Activated CD4-positive, alpha-beta memory T cell treated with anti-CD3 and anti-CD28 coated beads, Interleukin-2, amount 10 ng/mL, durations not matched to agents 7 days and 5 days (primary cell): ENCODE measurements around the gene BUB1B. TPM values are rescaled to one million over a fixed set of nuclear protein-coding genes. Genes with fewer than 3 reads are reported as not detected.
"Not testable (repeated sequence)": the region's sequence is repeated elsewhere in the genome, so short reads cannot be mapped to it uniquely, and the experiment has no call there.

Experiments used
- CTCF ChIA-PET: fragments of 350-600 bp; sonication (Branson Sonifier 250); formaldehyde crosslinking; loops from one replicate; lab custom pipeline; 2021; ENCODE audit warnings: antibody characterized with exemption, inconsistent platforms; lab: Charles Lee
- POLR2A ChIA-PET: fragments of 350-600 bp; sonication (Branson Sonifier 250); formaldehyde crosslinking; loops from one replicate; lab custom pipeline; 2021; ENCODE audit warnings: antibody characterized with exemption; lab: Charles Lee
- DNase-seq: peaks from one replicate; pipeline ENCODE4 v3.0.0-alpha.2; 2020
- H3K27ac Mint-ChIP-seq: one replicate; pipeline ENCODE4 v1.8.0; 2021; ENCODE audit warnings: mild to moderate bottlenecking, mixed read lengths
- H3K27me3 Mint-ChIP-seq: one replicate; pipeline ENCODE4 v1.8.0; 2021; ENCODE audit warnings: mixed read lengths
- H3K36me3 Mint-ChIP-seq: one replicate; pipeline ENCODE4 v1.8.0; 2021; ENCODE audit warnings: low read depth, mixed read lengths
- H3K4me1 Mint-ChIP-seq: one replicate; pipeline ENCODE4 v1.8.0; 2021; ENCODE audit warnings: mixed read lengths
- H3K4me3 Mint-ChIP-seq: one replicate; pipeline ENCODE4 v1.8.0; 2021; ENCODE audit warnings: mild to moderate bottlenecking, mixed read lengths
- H3K9me3 Mint-ChIP-seq: one replicate; pipeline ENCODE4 v1.8.0; 2021; ENCODE audit warnings: mixed read lengths
- total RNA-seq, 2 experiments: library from RNA; stranded (reverse); gene quantifications; one replicate each; pipeline ENCODE4 v1.2.3, GENCODE V29; 2021

BUB1B gene
- total RNA-seq, 2 experiments from 2014 or later: 73.2 to 73.8 TPM

DNA sequence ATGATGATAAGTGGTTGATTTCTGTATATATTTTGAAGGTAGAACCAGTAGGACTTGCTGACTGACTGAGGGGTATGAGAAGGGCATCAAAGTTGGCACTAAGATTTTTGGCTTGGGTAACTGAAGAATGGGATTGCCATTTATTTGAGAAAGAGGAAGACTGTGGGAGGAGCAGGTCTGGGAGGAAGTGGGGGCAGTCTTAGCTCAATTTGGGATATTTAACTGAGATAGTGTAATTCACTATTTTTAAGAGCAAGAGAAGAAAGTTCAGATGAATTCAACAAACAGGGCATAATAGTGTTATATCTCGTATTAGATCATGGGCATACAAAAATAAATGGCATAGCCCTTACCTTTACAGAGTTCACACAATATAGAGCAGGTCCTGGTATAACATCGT lies 1.7 kb downstream of the BUB1B start:
- ChIA-PET CTCF (interaction anchor here (0.8 to 5.2 kb wide), 6 partner anchors 11 to 123 kb away, joined by 3 to 48 read pairs (median 8); partner anchors contain the start of gene SRP14), POLR2A (interaction anchor here (0.8 to 5.4 kb wide), 12 partner anchors 12 to 379 kb away, joined by 3 to 46 read pairs (median 12); partner anchors contain the start of genes BMF, PLCB2 and SRP14)
- DNase-seq: no peak
- no peaks in the 10 kb centered on the region for H3K27me3 Mint-ChIP-seq
- H3K4me1 Mint-ChIP-seq: peaks cover 20% of the 10 kb centered on the region
- peaks cover 32% of the 10 kb centered on the region for H3K36me3 Mint-ChIP-seq
- no peaks in the 10 kb centered on the region for H3K9me3 Mint-ChIP-seq
- no peak overlapping the region for H3K27ac Mint-ChIP-seq
- H3K4me3 Mint-ChIP-seq: no peak overlapping the region

- POLR2A ChIA-PET: interaction anchor here (0.7 to 5.4 kb wide), 8 partner anchors 11 to 125 kb away, joined by 3 to 46 read pairs (median 12); partner anchors contain the start of gene SRP14
- CTCF ChIA-PET: interaction anchor here (0.7 to 5.2 kb wide), 6 partner anchors 21 to 146 kb away, joined by 3 to 48 read pairs (median 4); partner anchors contain the start of gene SRP14
- peaks cover 27% of the 10 kb centered on the region for H3K4me1 Mint-ChIP-seq
- peak overlapping the region; percentile 72 for H3K27ac Mint-ChIP-seq
- DNase-seq: no peak
- peak overlapping the region; percentile 66 for H3K4me3 Mint-ChIP-seq
- no peaks in the 10 kb centered on the region for H3K9me3 Mint-ChIP-seq
- peaks cover 44% of the 10 kb centered on the region for H3K36me3 Mint-ChIP-seq
- H3K27me3 Mint-ChIP-seq: no peaks in the 10 kb centered on the region
These were observed 3.0 kb downstream of the BUB1B start for GRCh38 chr15:40163657-40164416.

- H3K9me3 Mint-ChIP-seq, H3K27me3 Mint-ChIP-seq, DNase-seq, H3K4me3 Mint-ChIP-seq, H3K27ac Mint-ChIP-seq: not testable (repeated sequence)
- ChIA-PET POLR2A (interaction anchor here (0.7 kb wide), 1 partner anchor 17 kb away, joined by 3 read pairs; no protein-coding TSS in a partner anchor), CTCF (interaction anchor here (0.8 kb wide), 1 partner anchor 17 kb away, joined by 3 read pairs; no protein-coding TSS in a partner anchor)
- Mint-ChIP-seq H3K36me3 (peaks cover 66% of the 10 kb centered on the region), H3K4me1 (peaks cover 26% of the 10 kb centered on the region)
These were observed 6.5 kb downstream of the BUB1B start for GRCh38 chr15:40167374-40167773.

DNA sequence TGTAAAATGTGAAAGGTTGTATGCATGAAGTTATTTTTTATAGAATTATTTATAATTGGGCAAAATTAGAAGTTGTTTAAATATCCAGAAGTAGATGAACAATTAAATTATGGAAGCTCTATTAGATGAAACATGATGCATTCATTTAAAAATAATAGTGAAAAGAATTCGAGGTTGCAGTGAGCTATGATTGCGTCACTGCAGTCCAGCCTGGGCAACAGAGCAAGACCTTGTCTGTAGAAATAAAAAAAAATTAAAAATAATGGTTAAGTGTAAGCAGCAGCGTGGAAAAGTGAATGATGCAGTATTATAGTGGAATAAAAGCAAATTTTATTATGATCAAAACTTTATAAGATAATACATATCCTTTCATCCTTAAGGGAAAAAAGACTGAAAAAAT lies 14.3 kb downstream of the BUB1B start:
- Mint-ChIP-seq H3K4me3 (no peak overlapping the region), H3K4me1 (peaks cover 12% of the 10 kb centered on the region), H3K27me3 (no peaks in the 10 kb centered on the region), H3K36me3 (peaks cover 55% of the 10 kb centered on the region), H3K27ac (no peak overlapping the region), H3K9me3 (no peaks in the 10 kb centered on the region)
- no peak for DNase-seq
- ChIA-PET CTCF (no interaction called here), POLR2A (interaction anchor here (1.0 to 4.4 kb wide), 4 partner anchors 9 to 130 kb away, joined by 3 to 20 read pairs (median 5); partner anchors contain the start of gene BUB1B)

- Mint-ChIP-seq H3K27ac (peak overlapping the region; percentile 79), H3K4me1 (peaks cover 38% of the 10 kb centered on the region), H3K4me3 (no peak overlapping the region), H3K27me3 (no peaks in the 10 kb centered on the region), H3K9me3 (no peaks in the 10 kb centered on the region), H3K36me3 (peaks cover 74% of the 10 kb centered on the region)
- POLR2A ChIA-PET: interaction anchor here (0.7 to 1.0 kb wide), 3 partner anchors 22 to 720 kb away, joined by 3 read pairs; no protein-coding TSS in a partner anchor
- CTCF ChIA-PET: no interaction called here
- DNase-seq: no peak
These were observed 21.6 kb downstream of the BUB1B start for GRCh38 chr15:40182358-40183029.

DNA sequence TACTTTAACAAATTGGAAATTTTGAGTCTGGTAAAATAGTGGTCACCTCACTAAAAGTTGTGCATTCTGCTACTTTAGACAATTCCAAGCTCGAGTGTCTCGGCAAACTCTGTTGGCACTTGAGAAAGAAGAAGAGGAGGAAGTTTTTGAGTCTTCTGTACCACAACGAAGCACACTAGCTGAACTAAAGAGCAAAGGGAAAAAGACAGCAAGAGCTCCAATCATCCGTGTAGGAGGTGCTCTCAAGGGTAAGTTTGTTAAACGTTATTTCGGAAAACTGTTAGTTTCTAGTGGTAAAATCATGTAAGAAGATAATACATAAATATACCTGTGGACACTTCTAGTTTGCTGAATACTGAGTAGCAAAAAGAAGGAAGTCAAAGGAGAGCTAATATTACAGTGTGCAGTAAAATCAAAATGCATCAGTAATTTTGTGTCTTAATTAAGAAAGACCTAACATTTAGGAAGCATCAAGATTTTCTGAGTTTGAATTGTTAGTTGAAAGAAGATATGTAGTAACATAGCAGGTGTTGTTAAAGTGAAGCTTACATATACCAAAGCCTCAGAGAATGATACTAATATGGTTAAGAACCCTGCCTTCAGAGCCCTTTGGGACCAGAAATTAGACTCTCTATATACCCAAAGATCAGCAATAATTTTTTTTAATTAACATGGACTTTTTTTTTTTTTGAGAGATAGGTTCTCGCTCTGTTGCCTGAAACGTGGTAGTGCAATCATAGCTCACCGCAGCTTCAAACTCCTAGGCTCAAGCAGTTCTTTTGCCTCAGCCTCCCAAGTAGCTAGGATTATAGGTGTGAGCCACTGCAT lies 23.0 kb downstream of the BUB1B start:
- H3K27ac Mint-ChIP-seq: peak overlapping the region; percentile 79
- H3K9me3 Mint-ChIP-seq: no peaks in the 10 kb centered on the region
- ChIA-PET CTCF (interaction anchor here (0.9 to 1.3 kb wide), 6 partner anchors 12 to 138 kb away, joined by 3 to 5 read pairs (median 3); no protein-coding TSS in a partner anchor), POLR2A (interaction anchor here (0.8 to 2.0 kb wide), 4 partner anchors 10 to 24 kb away, joined by 3 to 7 read pairs (median 3); no protein-coding TSS in a partner anchor)
- no peak for DNase-seq
- no peaks in the 10 kb centered on the region for H3K27me3 Mint-ChIP-seq
- peaks cover 68% of the 10 kb centered on the region for H3K36me3 Mint-ChIP-seq
- no peak overlapping the region for H3K4me3 Mint-ChIP-seq
- H3K4me1 Mint-ChIP-seq: peaks cover 32% of the 10 kb centered on the region

DNA sequence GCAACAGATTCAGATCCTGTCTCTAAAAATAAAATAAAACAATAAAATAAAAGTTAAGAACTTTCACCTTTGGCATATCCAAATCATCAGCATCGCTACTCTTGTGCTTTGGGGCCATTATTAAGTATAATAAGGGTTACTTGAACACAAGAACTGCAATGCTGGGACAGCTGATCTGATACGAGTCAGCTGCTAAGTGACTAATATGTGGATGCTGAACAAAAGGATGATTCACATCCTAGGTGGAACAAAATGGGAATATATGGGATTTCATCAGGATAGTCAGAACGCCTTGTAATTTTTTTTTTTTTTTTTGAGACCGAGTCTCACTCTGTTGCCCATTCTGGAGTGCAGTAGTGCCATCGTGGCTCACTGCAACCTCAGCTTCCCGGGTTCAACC lies 29.7 kb downstream of the BUB1B start:
- Mint-ChIP-seq H3K36me3 (peaks cover 63% of the 10 kb centered on the region), H3K9me3 (no peaks in the 10 kb centered on the region), H3K27me3 (no peaks in the 10 kb centered on the region), H3K4me3 (no peak overlapping the region), H3K27ac (no peak overlapping the region), H3K4me1 (peaks cover 6% of the 10 kb centered on the region)
- ChIA-PET POLR2A (interaction anchor here (0.6 to 1.4 kb wide), 2 partner anchors 29 to 39 kb away, joined by 3 to 4 read pairs; partner anchors contain the start of gene BUB1B), CTCF (interaction anchor here (1.1 kb wide), 1 partner anchor 27 kb away, joined by 3 read pairs; no protein-coding TSS in a partner anchor)
- no peak for DNase-seq

DNA sequence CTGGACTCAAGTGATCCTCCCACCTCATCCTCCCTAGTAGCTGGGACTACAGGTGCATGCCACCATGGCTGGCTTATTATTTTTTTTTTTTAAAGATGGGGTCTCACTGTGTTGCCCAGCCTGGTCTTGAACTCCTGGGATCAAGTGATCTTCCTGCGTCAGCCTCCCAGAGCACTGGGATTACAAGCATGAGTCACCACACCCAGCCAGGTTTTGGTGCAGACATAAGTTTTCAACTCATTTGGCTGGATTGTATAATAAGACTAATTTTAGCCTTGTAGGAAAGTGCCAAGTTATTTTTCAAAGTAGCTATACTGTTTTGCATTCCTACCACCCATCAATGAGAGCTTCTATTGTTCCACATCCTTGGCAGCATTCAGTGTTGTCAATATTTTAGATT lies 32.1 kb downstream of the BUB1B start:
- peaks cover 77% of the 10 kb centered on the region for H3K36me3 Mint-ChIP-seq
- no peak for DNase-seq
- no peaks in the 10 kb centered on the region for H3K9me3 Mint-ChIP-seq
- H3K27me3 Mint-ChIP-seq: no peaks in the 10 kb centered on the region
- H3K27ac Mint-ChIP-seq: no peak overlapping the region
- CTCF ChIA-PET: no interaction called here
- POLR2A ChIA-PET: interaction anchor here (1.0 kb wide), 1 partner anchor 145 kb away, joined by 4 read pairs; no protein-coding TSS in a partner anchor
- H3K4me3 Mint-ChIP-seq: no peak overlapping the region
- peaks cover 29% of the 10 kb centered on the region for H3K4me1 Mint-ChIP-seq

- no peaks in the 10 kb centered on the region for H3K9me3 Mint-ChIP-seq
- peaks cover 34% of the 10 kb centered on the region for H3K4me1 Mint-ChIP-seq
- CTCF ChIA-PET: interaction anchor here (0.7 to 1.7 kb wide), 6 partner anchors 20 to 160 kb away, joined by 3 to 5 read pairs (median 4); partner anchors contain the start of gene BUB1B
- peak overlapping the region; percentile 16 for H3K27ac Mint-ChIP-seq
- DNase-seq: no peak
- peaks cover 67% of the 10 kb centered on the region for H3K36me3 Mint-ChIP-seq
- no peaks in the 10 kb centered on the region for H3K27me3 Mint-ChIP-seq
- no peak overlapping the region for H3K4me3 Mint-ChIP-seq
- POLR2A ChIA-PET: interaction anchor here (1.0 to 1.2 kb wide), 3 partner anchors 13 to 34 kb away, joined by 3 read pairs; no protein-coding TSS in a partner anchor
These were observed 36.6 kb downstream of the BUB1B start for GRCh38 chr15:40197434-40197833.

GRCh38 chr15:40198355-40199085 lies 37.7 kb downstream of the BUB1B start:
- CTCF ChIA-PET: interaction anchor here (0.8 to 1.7 kb wide), 5 partner anchors 81 to 153 kb away, joined by 3 to 5 read pairs (median 4); partner anchors contain the start of gene BMF
- Mint-ChIP-seq H3K9me3 (no peaks in the 10 kb centered on the region), H3K4me1 (peaks cover 34% of the 10 kb centered on the region), H3K27ac (no peak overlapping the region), H3K4me3 (no peak overlapping the region), H3K36me3 (peaks cover 71% of the 10 kb centered on the region), H3K27me3 (no peaks in the 10 kb centered on the region)
- POLR2A ChIA-PET: interaction anchor here (1.0 to 1.5 kb wide), 3 partner anchors 11 to 14 kb away, joined by 3 to 6 read pairs (median 3); no protein-coding TSS in a partner anchor
- no peak for DNase-seq

- peaks cover 50% of the 10 kb centered on the region for H3K36me3 Mint-ChIP-seq
- no peak overlapping the region for H3K27ac Mint-ChIP-seq
- no peaks in the 10 kb centered on the region for H3K9me3 Mint-ChIP-seq
- ChIA-PET POLR2A (interaction anchor here (0.6 kb wide), 1 partner anchor 580 kb away, joined by 3 read pairs; no protein-coding TSS in a partner anchor), CTCF (interaction anchor here (0.7 to 4.6 kb wide), 3 partner anchors 13 to 158 kb away, joined by 4 to 27 read pairs (median 9); no protein-coding TSS in a partner anchor)
- H3K4me3 Mint-ChIP-seq: no peak overlapping the region
- H3K4me1 Mint-ChIP-seq: no peaks in the 10 kb centered on the region
- DNase-seq: no peak
- H3K27me3 Mint-ChIP-seq: no peaks in the 10 kb centered on the region
These were observed 43.2 kb downstream of the BUB1B start for GRCh38 chr15:40204100-40204499.
